Panc1 (cell line): ENCODE data around the gene PIP5K1C.
A peak's percentile ranks its signal among the peaks of the same experiment; 100 is the strongest.

ENCODE experiments used
- CTCF ChIP-seq: fragments of 450-650 bp; IDR thresholded peaks from 2 replicates; pipeline ENCODE4 v1.5.1; 2017; ENCODE audit warnings: mild to moderate bottlenecking
- POLR2AphosphoS5 ChIP-seq: IDR thresholded peaks from 2 replicates; pipeline ENCODE4 v1.6.1; 2012; ENCODE audit warnings: mild to moderate bottlenecking, low read depth, low read length, moderate library complexity
- REST ChIP-seq, 2 experiments: IDR thresholded peaks; 2 replicates each; pipeline ENCODE4 v1.6.1; 2011 to 2012; ENCODE audit warnings: low read depth in 2 of 2, control low read depth in 1 of 2, low read length in 1 of 2, mild to moderate bottlenecking in 1 of 2, moderate library complexity in 1 of 2; ENCODE audit not compliant: insufficient read depth in 1 of 2
- SIN3A ChIP-seq: IDR thresholded peaks from 2 replicates; pipeline ENCODE4 v1.6.1; 2012; ENCODE audit warnings: low read depth, mild to moderate bottlenecking, low read length, moderate library complexity, borderline replicate concordance; ENCODE audit not compliant: insufficient read depth
- TCF7L2 ChIP-seq: IDR thresholded peaks from 2 replicates; pipeline ENCODE4 v1.6.1; 2011; ENCODE audit warnings: mild to moderate bottlenecking, low read depth, low read length, inconsistent platforms

GRCh38 chr19:3665681-3666544 lies 34.4 kb downstream of the PIP5K1C start:
- TF ChIP-seq CTCF (peak; percentile 92), POLR2AphosphoS5 (no peak), REST (IDR thresholded peaks at IDR 0.05; ENCODE audit: insufficient read depth in 1 of 2, low read depth in 2 of 2, low read length in 1 of 2) (no peak), SIN3A (no peak), TCF7L2 (no peak)
